ENCODE measurements around the gene ALG1.
"Not testable (repeated sequence)": the region's sequence is repeated elsewhere in the genome, so short reads cannot be mapped to it uniquely, and the experiment has no call there.

DNA sequence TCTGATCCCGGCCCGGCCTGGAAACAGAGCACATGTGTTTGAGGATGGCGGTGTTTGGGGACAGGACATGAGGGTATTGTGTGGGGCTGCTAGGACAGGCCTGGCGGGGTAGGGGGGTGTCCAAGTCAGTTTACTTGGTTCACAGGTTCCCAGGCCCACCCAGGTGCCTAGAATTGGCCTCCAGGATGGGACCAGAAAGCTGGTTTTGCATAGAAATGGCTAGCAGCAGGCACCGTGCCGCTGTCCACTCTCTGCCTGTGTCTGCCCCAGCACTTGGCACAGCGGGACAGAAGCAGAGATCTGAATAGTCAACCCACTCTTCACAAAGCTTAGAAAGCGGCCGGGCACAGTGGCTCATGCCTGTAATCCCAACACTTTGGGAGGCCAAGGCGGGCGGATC lies 14.1 kb downstream of the ALG1 start:
- TF ChIP-seq, protein P1, sequence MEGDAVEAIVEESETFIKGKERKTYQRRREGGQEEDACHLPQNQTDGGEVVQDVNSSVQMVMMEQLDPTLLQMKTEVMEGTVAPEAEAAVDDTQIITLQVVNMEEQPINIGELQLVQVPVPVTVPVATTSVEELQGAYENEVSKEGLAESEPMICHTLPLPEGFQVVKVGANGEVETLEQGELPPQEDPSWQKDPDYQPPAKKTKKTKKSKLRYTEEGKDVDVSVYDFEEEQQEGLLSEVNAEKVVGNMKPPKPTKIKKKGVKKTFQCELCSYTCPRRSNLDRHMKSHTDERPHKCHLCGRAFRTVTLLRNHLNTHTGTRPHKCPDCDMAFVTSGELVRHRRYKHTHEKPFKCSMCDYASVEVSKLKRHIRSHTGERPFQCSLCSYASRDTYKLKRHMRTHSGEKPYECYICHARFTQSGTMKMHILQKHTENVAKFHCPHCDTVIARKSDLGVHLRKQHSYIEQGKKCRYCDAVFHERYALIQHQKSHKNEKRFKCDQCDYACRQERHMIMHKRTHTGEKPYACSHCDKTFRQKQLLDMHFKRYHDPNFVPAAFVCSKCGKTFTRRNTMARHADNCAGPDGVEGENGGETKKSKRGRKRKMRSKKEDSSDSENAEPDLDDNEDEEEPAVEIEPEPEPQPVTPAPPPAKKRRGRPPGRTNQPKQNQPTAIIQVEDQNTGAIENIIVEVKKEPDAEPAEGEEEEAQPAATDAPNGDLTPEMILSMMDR (IDR thresholded peaks at IDR 0.05; ENCODE audit: poor library complexity), result not testable (repeated sequence)
- not testable (repeated sequence) for TF ChIP-seq EZH2 (IDR thresholded peaks at IDR 0.05; ENCODE audit: borderline replicate concordance); EZH2phosphoT487 (IDR thresholded peaks at IDR 0.05; ENCODE audit: low read depth, severe bottlenecking, unreplicated experiment)
